ENCODE data around the gene INTS2. TPM values are rescaled to one million over a fixed set of nuclear protein-coding genes. Genes with fewer than 3 reads are reported as not detected.
"Not testable (repeated sequence)": the region's sequence is repeated elsewhere in the genome, so short reads cannot be mapped to it uniquely, and the experiment has no call there.

The INTS2 gene
- total RNA-seq, 1 donor from 2014 or later: 12.3 TPM

- H3K9me3 Mint-ChIP-seq (ENCODE audit: unreplicated experiment): no peaks in the 10 kb centered on the region
- no peaks in the 10 kb centered on the region for H3K4me1 Mint-ChIP-seq (ENCODE audit: unreplicated experiment)
- H3K27me3 Mint-ChIP-seq (ENCODE audit: unreplicated experiment): peaks cover 2% of the 10 kb centered on the region
- no peak overlapping the region for H3K4me3 Mint-ChIP-seq (ENCODE audit: unreplicated experiment)
- DNase-seq (ENCODE audit: low spot score): no peak
- H3K27ac Mint-ChIP-seq (ENCODE audit: unreplicated experiment): no peak overlapping the region
- TF ChIP-seq, protein P1, sequence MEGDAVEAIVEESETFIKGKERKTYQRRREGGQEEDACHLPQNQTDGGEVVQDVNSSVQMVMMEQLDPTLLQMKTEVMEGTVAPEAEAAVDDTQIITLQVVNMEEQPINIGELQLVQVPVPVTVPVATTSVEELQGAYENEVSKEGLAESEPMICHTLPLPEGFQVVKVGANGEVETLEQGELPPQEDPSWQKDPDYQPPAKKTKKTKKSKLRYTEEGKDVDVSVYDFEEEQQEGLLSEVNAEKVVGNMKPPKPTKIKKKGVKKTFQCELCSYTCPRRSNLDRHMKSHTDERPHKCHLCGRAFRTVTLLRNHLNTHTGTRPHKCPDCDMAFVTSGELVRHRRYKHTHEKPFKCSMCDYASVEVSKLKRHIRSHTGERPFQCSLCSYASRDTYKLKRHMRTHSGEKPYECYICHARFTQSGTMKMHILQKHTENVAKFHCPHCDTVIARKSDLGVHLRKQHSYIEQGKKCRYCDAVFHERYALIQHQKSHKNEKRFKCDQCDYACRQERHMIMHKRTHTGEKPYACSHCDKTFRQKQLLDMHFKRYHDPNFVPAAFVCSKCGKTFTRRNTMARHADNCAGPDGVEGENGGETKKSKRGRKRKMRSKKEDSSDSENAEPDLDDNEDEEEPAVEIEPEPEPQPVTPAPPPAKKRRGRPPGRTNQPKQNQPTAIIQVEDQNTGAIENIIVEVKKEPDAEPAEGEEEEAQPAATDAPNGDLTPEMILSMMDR (IDR thresholded peaks at IDR 0.05; ENCODE audit: unreplicated experiment): no peak
- peaks cover 12% of the 10 kb centered on the region for H3K36me3 Mint-ChIP-seq (ENCODE audit: low read depth, unreplicated experiment)
Measured at GRCh38 chr17:61943117-61943516, 15.3 kb upstream of the INTS2 start.

DNA sequence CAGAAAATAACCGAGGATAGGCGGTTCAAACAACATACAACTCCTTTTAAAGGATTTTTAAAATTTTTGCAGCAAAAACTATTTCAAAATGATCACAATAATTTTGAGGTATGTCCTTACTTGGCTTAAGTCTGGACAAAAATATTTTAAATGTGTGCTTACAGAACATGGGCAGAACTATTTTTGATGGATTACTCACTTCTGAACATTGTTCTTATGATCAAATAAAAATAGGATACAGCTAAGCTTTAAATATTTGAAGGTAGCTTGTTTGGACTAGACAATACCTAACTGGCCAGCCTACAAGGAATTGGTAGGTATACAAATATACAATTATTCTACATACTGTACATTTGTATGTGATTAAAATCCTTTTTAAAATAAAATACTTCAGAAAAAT, 14.3 kb upstream of the INTS2 start:
- peaks cover 12% of the 10 kb centered on the region for H3K36me3 Mint-ChIP-seq (ENCODE audit: low read depth, unreplicated experiment)
- DNase-seq (ENCODE audit: low spot score): no peak
- H3K4me1 Mint-ChIP-seq (ENCODE audit: unreplicated experiment): no peaks in the 10 kb centered on the region
- H3K4me3 Mint-ChIP-seq (ENCODE audit: unreplicated experiment): no peak overlapping the region
- TF ChIP-seq, protein P1 (IDR thresholded peaks at IDR 0.05; ENCODE audit: unreplicated experiment): no peak
- H3K27ac Mint-ChIP-seq (ENCODE audit: unreplicated experiment): no peak overlapping the region
- H3K9me3 Mint-ChIP-seq (ENCODE audit: unreplicated experiment): no peaks in the 10 kb centered on the region
- peaks cover 2% of the 10 kb centered on the region for H3K27me3 Mint-ChIP-seq (ENCODE audit: unreplicated experiment)

DNA sequence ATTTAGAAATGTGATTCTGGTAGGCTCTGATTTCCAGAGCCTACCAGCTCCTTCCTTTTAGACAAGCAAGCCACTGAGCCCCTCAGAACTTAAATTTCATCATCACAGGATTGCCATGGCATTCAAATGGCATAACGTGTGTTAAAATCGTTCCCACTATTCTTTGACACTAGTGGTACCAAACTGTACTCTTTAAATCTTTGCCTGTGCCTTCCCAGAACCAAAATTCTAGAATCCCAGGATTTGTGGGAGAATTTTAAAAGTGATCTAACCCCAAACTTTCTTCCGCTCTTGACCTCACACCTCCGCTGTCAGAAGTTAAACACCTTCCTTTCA, 287 bp upstream of the INTS2 start:
- Mint-ChIP-seq H3K27ac (ENCODE audit: unreplicated experiment) (peak overlapping the region; percentile 34), H3K4me3 (ENCODE audit: unreplicated experiment) (peak overlapping the region; percentile 97), H3K9me3 (ENCODE audit: unreplicated experiment) (no peaks in the 10 kb centered on the region), H3K4me1 (ENCODE audit: unreplicated experiment) (peaks cover 11% of the 10 kb centered on the region), H3K27me3 (ENCODE audit: unreplicated experiment) (no peaks in the 10 kb centered on the region), H3K36me3 (ENCODE audit: low read depth, unreplicated experiment) (no peaks in the 10 kb centered on the region)
- TF ChIP-seq, protein P1 (IDR thresholded peaks at IDR 0.05; ENCODE audit: unreplicated experiment): no peak
- DNase-seq (ENCODE audit: low spot score): no peak

GRCh38 chr17:61926826-61927207, 965 bp downstream of the INTS2 start:
- peaks cover 11% of the 10 kb centered on the region for H3K4me1 Mint-ChIP-seq (ENCODE audit: unreplicated experiment)
- no peaks in the 10 kb centered on the region for H3K36me3 Mint-ChIP-seq (ENCODE audit: low read depth, unreplicated experiment)
- TF ChIP-seq, protein P1 (IDR thresholded peaks at IDR 0.05; ENCODE audit: unreplicated experiment): no peak
- H3K4me3 Mint-ChIP-seq (ENCODE audit: unreplicated experiment): peak overlapping the region; percentile 97
- no peaks in the 10 kb centered on the region for H3K27me3 Mint-ChIP-seq (ENCODE audit: unreplicated experiment)
- H3K27ac Mint-ChIP-seq (ENCODE audit: unreplicated experiment): peak overlapping the region; percentile 93
- no peaks in the 10 kb centered on the region for H3K9me3 Mint-ChIP-seq (ENCODE audit: unreplicated experiment)
- no peak for DNase-seq (ENCODE audit: low spot score)

DNA sequence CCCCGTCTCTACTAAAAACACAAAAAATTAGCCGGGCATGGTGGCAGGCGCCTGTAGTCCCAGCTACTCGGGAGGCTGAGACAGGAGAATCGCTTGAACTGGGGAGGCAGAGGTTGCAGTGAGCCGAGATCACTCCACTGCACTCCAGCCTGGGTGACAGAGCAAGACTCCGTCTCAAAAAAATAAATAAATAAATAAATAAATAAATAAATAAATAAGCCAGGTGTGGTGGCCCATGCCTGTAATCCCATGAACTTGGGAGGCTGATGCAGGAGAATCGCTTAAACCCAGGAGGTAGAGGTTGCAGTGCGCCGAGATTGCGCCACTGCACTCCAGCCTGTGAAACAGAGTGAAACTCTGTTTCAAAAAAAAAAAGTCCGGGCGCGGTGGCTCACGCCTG, 12.6 kb downstream of the INTS2 start:
- not testable (repeated sequence) for H3K27me3 Mint-ChIP-seq (ENCODE audit: unreplicated experiment); H3K4me1 Mint-ChIP-seq (ENCODE audit: unreplicated experiment); H3K27ac Mint-ChIP-seq (ENCODE audit: unreplicated experiment); H3K4me3 Mint-ChIP-seq (ENCODE audit: unreplicated experiment); DNase-seq (ENCODE audit: low spot score); H3K36me3 Mint-ChIP-seq (ENCODE audit: low read depth, unreplicated experiment); H3K9me3 Mint-ChIP-seq (ENCODE audit: unreplicated experiment)
